ENCODE data around the gene SH3GL3. TPM values are rescaled to one million over a fixed set of nuclear protein-coding genes. Genes with fewer than 3 reads are reported as not detected.

SH3GL3 gene
- total and polyA plus RNA-seq, 2 of the 8 experiments (the other 6 are each of a cell fraction or from before 2014, with no cell fraction given) = 14.1 to 19.1 TPM

DNA sequence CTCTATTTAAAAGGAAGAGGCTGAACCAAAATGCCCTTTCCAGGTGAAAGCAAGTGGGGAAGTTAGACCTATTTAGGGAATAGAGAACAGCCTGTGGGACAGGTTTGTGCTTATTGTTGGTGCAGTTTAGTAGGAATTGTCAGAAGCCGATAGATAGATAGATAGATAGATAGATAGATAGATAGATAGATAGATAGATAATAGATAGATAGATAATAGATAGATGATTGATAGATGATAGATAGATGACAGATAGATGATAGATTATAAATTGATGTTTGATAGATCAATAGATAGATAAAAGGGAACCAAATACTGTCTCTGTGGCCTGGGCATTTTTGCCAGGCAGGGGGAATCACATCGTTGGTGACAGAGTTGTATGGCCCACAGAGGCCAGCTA is 42.5 kb downstream of the SH3GL3 start:
- H3K23ac ChIP-seq (ENCODE audit: insufficient read length) = no peak overlapping the region
- no peak overlapping the region for H3K56ac ChIP-seq (replicated peaks; ENCODE audit: insufficient read length, low read depth, low read length)
- no peaks in the 10 kb centered on the region for H3K27me3 ChIP-seq (replicated peaks in 1 of 4; ENCODE audit: control insufficient read depth in 3 of 4, extremely low read depth in 1 of 4, insufficient read depth in 3 of 4, low read length in 3 of 4)
- H4K8ac ChIP-seq (ENCODE audit: extremely low read depth, insufficient read depth, low read length) = no peak overlapping the region
- no peak overlapping the region for H3K27ac ChIP-seq (ENCODE audit: low read depth, low read length)
- no peak overlapping the region for H2BK12ac ChIP-seq (ENCODE audit: low read depth, low read length)
- H3K79me1 ChIP-seq (ENCODE audit: low read depth, low read length) = no peaks in the 10 kb centered on the region
- H2BK5ac ChIP-seq (ENCODE audit: low read depth, low read length) = no peak overlapping the region
- H2AFZ ChIP-seq (ENCODE audit: low read length) = no peak overlapping the region
- no peak overlapping the region for H2BK15ac ChIP-seq (ENCODE audit: low read length)
- H3K4ac ChIP-seq (replicated peaks; ENCODE audit: insufficient read length, low read depth, low read length) = no peak overlapping the region
- H2BK120ac ChIP-seq (replicated peaks; ENCODE audit: low read depth, low read length) = no peak overlapping the region
- TF ChIP-seq HDAC6 (IDR thresholded peaks at IDR 0.05; ENCODE audit: low read depth, low read length) = no peak
- TF ChIP-seq EGR1 (IDR thresholded peaks at IDR 0.05; ENCODE audit: borderline replicate concordance, low read depth, low read length) = no peak
- TF ChIP-seq ATF2 (IDR thresholded peaks at IDR 0.05; ENCODE audit: low read length) = no peak
- no peak for TF ChIP-seq CHD2 (IDR thresholded peaks at IDR 0.05; ENCODE audit: low read length)
- TF ChIP-seq MAFK (IDR thresholded peaks at IDR 0.05; ENCODE audit: low read depth, low read length) = no peak
- no peak for TF ChIP-seq POLR2A (IDR thresholded peaks at IDR 0.05; ENCODE audit: control extremely low read depth in 1 of 2, low read depth in 2 of 2, low read length in 2 of 2)
- no peak for TF ChIP-seq KDM5A (IDR thresholded peaks at IDR 0.05; ENCODE audit: low read length)
- no peak for TF ChIP-seq GTF2F1 (IDR thresholded peaks at IDR 0.05; ENCODE audit: borderline replicate concordance, low read depth, low read length)
- no peaks in the 10 kb centered on the region for H3K23me2 ChIP-seq (ENCODE audit: low read depth, low read length)
- H3K9ac ChIP-seq (replicated peaks in 1 of 4; ENCODE audit: extremely low read depth in 1 of 4, low read depth in 3 of 4, low read length in 3 of 4) = no peak overlapping the region
- H3K14ac ChIP-seq (ENCODE audit: insufficient read length) = no peak overlapping the region
- peaks cover 0 to 3% of the 10 kb centered on the region in 2 experiments; a peak in 1 of 4 replicates for H3K9me3 ChIP-seq (ENCODE audit: insufficient read depth in 2 of 2, low read depth in 1 of 2, low read length in 1 of 2)
- no peaks in the 10 kb centered on the region for H3K36me3 ChIP-seq (ENCODE audit: control insufficient read depth in 2 of 4, insufficient read depth in 4 of 4, low read length in 3 of 4)
- ChIA-PET CTCF (ENCODE audit: partially characterized antibody) (interaction anchor here (1.0 kb wide), 1 partner anchor 32 kb away, joined by 3 read pairs; no protein-coding TSS in a partner anchor), POLR2A (ENCODE audit: partially characterized antibody) (no interaction called here)
- FAIRE-seq = no peak
- no peak overlapping the region for H3K18ac ChIP-seq (ENCODE audit: extremely low read depth, low read length)
- no peaks in the 10 kb centered on the region for H4K20me1 ChIP-seq (replicated peaks in 1 of 2; ENCODE audit: control insufficient read depth in 1 of 2, insufficient read depth in 2 of 2, low read length in 2 of 2)
- no peak overlapping the region for H3K4me3 ChIP-seq (ENCODE audit: extremely low read depth in 1 of 4, insufficient read depth in 2 of 4, low read depth in 3 of 4, low read length in 4 of 4)
- no peak overlapping the region for H3K4me2 ChIP-seq (ENCODE audit: insufficient read depth in 1 of 2, low read depth in 2 of 2, low read length in 2 of 2)
- H4K5ac ChIP-seq (ENCODE audit: insufficient read length, low read depth, low read length) = no peak overlapping the region
- peaks cover 0 to 6% of the 10 kb centered on the region in 2 experiments; a peak in 1 of 4 replicates for H3K79me2 ChIP-seq (ENCODE audit: control insufficient read depth in 1 of 2, insufficient read depth in 2 of 2, low read length in 2 of 2)
- 94% methylated on average over 2 of the region's 2 CpGs; no CpG with 5 or more reads in 1 of the 2 experiments for WGBS, 2 experiments (ENCODE audit: extremely low coverage in 1 of 2, insufficient coverage in 1 of 2, insufficient read length in 1 of 2, insufficient replicate concordance in 2 of 2, low coverage in 1 of 2, low lambda C conversion rate in 2 of 2, missing lambda C conversion rate in 1 of 2)
- no peaks in the 10 kb centered on the region for H3K4me1 ChIP-seq (replicated peaks in 1 of 4; ENCODE audit: control insufficient read depth in 3 of 4, insufficient read depth in 4 of 4, low read length in 3 of 4)
- no peak overlapping the region for H4K91ac ChIP-seq (replicated peaks; ENCODE audit: insufficient read length, low read length)
- no peak overlapping the region for H2BK20ac ChIP-seq (ENCODE audit: low read length)
- no peak overlapping the region for H2AK5ac ChIP-seq (ENCODE audit: low read depth, low read length)
- DNase-seq (ENCODE audit: low read depth in 1 of 2, low spot score in 2 of 2) = no peak

Measured in H1 (cell line).